ENCODE measurements around the gene MRAP2. TPM values are rescaled to one million over a fixed set of nuclear protein-coding genes. Genes with fewer than 3 reads are reported as not detected.

Gene MRAP2
- total and polyA plus RNA-seq, 7 experiments from 2014 or later: not detected

- Mint-ChIP-seq H3K27ac (no peak overlapping the region), H3K27me3 (peaks cover 0 to 30% (median 22%) of the 10 kb centered on the region in 5 donors), H3K4me3 (no peak overlapping the region), H3K4me1 (no peaks in the 10 kb centered on the region), H3K9me3 (peaks cover 0 to 5% (median 0%) of the 10 kb centered on the region in 11 donors), H3K36me3 (no peaks in the 10 kb centered on the region)
- H3K36me3 ChIP-seq (ENCODE audit: control insufficient read depth in 2 of 3, insufficient read depth in 3 of 3, low read length in 3 of 3): no peaks in the 10 kb centered on the region
- H3K9me3 ChIP-seq (ENCODE audit: control insufficient read depth in 2 of 3, low read length in 3 of 3): no peaks in the 10 kb centered on the region
- H3K27ac ChIP-seq (ENCODE audit: low read depth, low read length): no peak overlapping the region
- DNase-seq: no peak
- ChIA-PET POLR2A (no interaction called here), CTCF (no interaction called here)
- ATAC-seq: no peak
- intact Hi-C loops (cut with micrococcal nuclease): no loop called here
- no peak overlapping the region for H3K4me3 ChIP-seq (ENCODE audit: low read length)
- H3K4me1 ChIP-seq (ENCODE audit: control insufficient read depth in 2 of 2, insufficient read depth in 2 of 2, low read length in 2 of 2): no peaks in the 10 kb centered on the region
- no peaks in the 10 kb centered on the region for H3K27me3 ChIP-seq (ENCODE audit: control insufficient read depth in 2 of 2, insufficient read depth in 2 of 2, low read length in 2 of 2)
Measured at GRCh38 chr6:84043555-84043954, 10.0 kb downstream of the MRAP2 start.

GRCh38 chr6:84046755-84047154 lies 13.2 kb downstream of the MRAP2 start:
- Mint-ChIP-seq H3K36me3 (no peaks in the 10 kb centered on the region), H3K9me3 (peaks cover 0 to 8% (median 0%) of the 10 kb centered on the region in 11 donors), H3K4me3 (no peak overlapping the region), H3K27ac (no peak overlapping the region), H3K27me3 (peaks cover 0 to 23% (median 10%) of the 10 kb centered on the region in 5 donors), H3K4me1 (no peaks in the 10 kb centered on the region)
- POLR2A ChIA-PET: no interaction called here
- Histone ChIP-seq H3K36me3 (ENCODE audit: control insufficient read depth in 2 of 3, insufficient read depth in 3 of 3, low read length in 3 of 3) (no peaks in the 10 kb centered on the region), H3K27ac (ENCODE audit: low read depth, low read length) (no peak overlapping the region), H3K4me1 (ENCODE audit: control insufficient read depth in 2 of 2, insufficient read depth in 2 of 2, low read length in 2 of 2) (no peaks in the 10 kb centered on the region), H3K9me3 (ENCODE audit: control insufficient read depth in 2 of 3, low read length in 3 of 3) (no peaks in the 10 kb centered on the region), H3K27me3 (ENCODE audit: control insufficient read depth in 2 of 2, insufficient read depth in 2 of 2, low read length in 2 of 2) (no peaks in the 10 kb centered on the region), H3K4me3 (ENCODE audit: low read length) (no peak overlapping the region)
- intact Hi-C loops (cut with micrococcal nuclease): no loop called here
- ATAC-seq (no peak), DNase-seq (no peak)
- CTCF ChIA-PET: interaction anchor here (0.7 kb wide), 1 partner anchor 190 kb away, joined by 3 read pairs; no protein-coding TSS in a partner anchor

- no peaks in the 10 kb centered on the region for H3K36me3 Mint-ChIP-seq
- POLR2A ChIA-PET: no interaction called here
- H3K27ac Mint-ChIP-seq: no peak overlapping the region
- DNase-seq (no peak), ATAC-seq (no peak)
- intact Hi-C loops (cut with micrococcal nuclease): no loop called here
- H3K4me3 Mint-ChIP-seq: no peak overlapping the region
- Histone ChIP-seq H3K36me3 (ENCODE audit: control insufficient read depth in 2 of 3, insufficient read depth in 3 of 3, low read length in 3 of 3) (no peaks in the 10 kb centered on the region), H3K4me1 (ENCODE audit: control insufficient read depth in 2 of 2, insufficient read depth in 2 of 2, low read length in 2 of 2) (no peaks in the 10 kb centered on the region), H3K4me3 (ENCODE audit: low read length) (no peak overlapping the region), H3K27me3 (ENCODE audit: control insufficient read depth in 2 of 2, insufficient read depth in 2 of 2, low read length in 2 of 2) (no peaks in the 10 kb centered on the region), H3K27ac (ENCODE audit: low read depth, low read length) (no peak overlapping the region), H3K9me3 (ENCODE audit: control insufficient read depth in 2 of 3, low read length in 3 of 3) (no peaks in the 10 kb centered on the region)
- H3K4me1 Mint-ChIP-seq: no peaks in the 10 kb centered on the region
- CTCF ChIA-PET: no interaction called here
- peaks cover 0 to 8% (median 0%) of the 10 kb centered on the region in 11 donors for H3K9me3 Mint-ChIP-seq
- H3K27me3 Mint-ChIP-seq: peaks cover 0 to 26% (median 9%) of the 10 kb centered on the region in 5 donors
Measured at GRCh38 chr6:84048588-84048987, 15.0 kb downstream of the MRAP2 start.

GRCh38 chr6:84050408-84050807 lies 16.8 kb downstream of the MRAP2 start:
- Histone ChIP-seq H3K4me3 (ENCODE audit: low read length) (no peak overlapping the region), H3K27ac (ENCODE audit: low read depth, low read length) (no peak overlapping the region), H3K9me3 (ENCODE audit: control insufficient read depth in 2 of 3, low read length in 3 of 3) (no peaks in the 10 kb centered on the region), H3K36me3 (ENCODE audit: control insufficient read depth in 2 of 3, insufficient read depth in 3 of 3, low read length in 3 of 3) (no peaks in the 10 kb centered on the region), H3K27me3 (ENCODE audit: control insufficient read depth in 2 of 2, insufficient read depth in 2 of 2, low read length in 2 of 2) (no peaks in the 10 kb centered on the region), H3K4me1 (ENCODE audit: control insufficient read depth in 2 of 2, insufficient read depth in 2 of 2, low read length in 2 of 2) (no peaks in the 10 kb centered on the region)
- no peak overlapping the region for H3K27ac Mint-ChIP-seq
- no peak for ATAC-seq
- intact Hi-C loops (cut with micrococcal nuclease): no loop called here
- H3K4me3 Mint-ChIP-seq: no peak overlapping the region
- peaks cover 0 to 8% (median 0%) of the 10 kb centered on the region in 11 donors for H3K9me3 Mint-ChIP-seq
- POLR2A ChIA-PET: no interaction called here
- no peaks in the 10 kb centered on the region for H3K36me3 Mint-ChIP-seq
- CTCF ChIA-PET: no interaction called here
- peaks cover 0 to 19% (median 3%) of the 10 kb centered on the region in 5 donors for H3K27me3 Mint-ChIP-seq
- H3K4me1 Mint-ChIP-seq: no peaks in the 10 kb centered on the region
- no peak for DNase-seq

- Mint-ChIP-seq H3K9me3 (peaks cover 0 to 8% (median 0%) of the 10 kb centered on the region in 11 donors), H3K27me3 (peaks cover 0 to 15% (median 5%) of the 10 kb centered on the region in 5 donors), H3K4me1 (no peaks in the 10 kb centered on the region), H3K27ac (no peak overlapping the region), H3K4me3 (no peak overlapping the region), H3K36me3 (no peaks in the 10 kb centered on the region)
- no peak overlapping the region for H3K27ac ChIP-seq (ENCODE audit: low read depth, low read length)
- no peaks in the 10 kb centered on the region for H3K4me1 ChIP-seq (ENCODE audit: control insufficient read depth in 2 of 2, insufficient read depth in 2 of 2, low read length in 2 of 2)
- no peaks in the 10 kb centered on the region for H3K27me3 ChIP-seq (ENCODE audit: control insufficient read depth in 2 of 2, insufficient read depth in 2 of 2, low read length in 2 of 2)
- intact Hi-C loops (cut with micrococcal nuclease): no loop called here
- H3K36me3 ChIP-seq (ENCODE audit: control insufficient read depth in 2 of 3, insufficient read depth in 3 of 3, low read length in 3 of 3): no peaks in the 10 kb centered on the region
- ChIA-PET CTCF (no interaction called here), POLR2A (no interaction called here)
- no peaks in the 10 kb centered on the region for H3K9me3 ChIP-seq (ENCODE audit: control insufficient read depth in 2 of 3, low read length in 3 of 3)
- ATAC-seq (no peak), DNase-seq (no peak)
- no peak overlapping the region for H3K4me3 ChIP-seq (ENCODE audit: low read length)
Measured at GRCh38 chr6:84052204-84052882, 18.8 kb downstream of the MRAP2 start.

- Mint-ChIP-seq H3K4me3 (no peak overlapping the region), H3K4me1 (no peaks in the 10 kb centered on the region), H3K27ac (no peak overlapping the region), H3K9me3 (peaks cover 0 to 6% (median 0%) of the 10 kb centered on the region in 11 donors), H3K27me3 (peaks cover 0 to 15% (median 5%) of the 10 kb centered on the region in 5 donors), H3K36me3 (no peaks in the 10 kb centered on the region)
- ChIA-PET CTCF (no interaction called here), POLR2A (no interaction called here)
- Histone ChIP-seq H3K4me3 (ENCODE audit: low read length) (no peak overlapping the region), H3K36me3 (ENCODE audit: control insufficient read depth in 2 of 3, insufficient read depth in 3 of 3, low read length in 3 of 3) (no peaks in the 10 kb centered on the region), H3K27me3 (ENCODE audit: control insufficient read depth in 2 of 2, insufficient read depth in 2 of 2, low read length in 2 of 2) (no peaks in the 10 kb centered on the region), H3K4me1 (ENCODE audit: control insufficient read depth in 2 of 2, insufficient read depth in 2 of 2, low read length in 2 of 2) (no peaks in the 10 kb centered on the region), H3K9me3 (ENCODE audit: control insufficient read depth in 2 of 3, low read length in 3 of 3) (no peaks in the 10 kb centered on the region), H3K27ac (ENCODE audit: low read depth, low read length) (no peak overlapping the region)
- DNase-seq: no peak
- intact Hi-C loops (cut with micrococcal nuclease): no loop called here
- ATAC-seq: no peak
Measured at GRCh38 chr6:84052883-84053241, 19.3 kb downstream of the MRAP2 start.

DNA sequence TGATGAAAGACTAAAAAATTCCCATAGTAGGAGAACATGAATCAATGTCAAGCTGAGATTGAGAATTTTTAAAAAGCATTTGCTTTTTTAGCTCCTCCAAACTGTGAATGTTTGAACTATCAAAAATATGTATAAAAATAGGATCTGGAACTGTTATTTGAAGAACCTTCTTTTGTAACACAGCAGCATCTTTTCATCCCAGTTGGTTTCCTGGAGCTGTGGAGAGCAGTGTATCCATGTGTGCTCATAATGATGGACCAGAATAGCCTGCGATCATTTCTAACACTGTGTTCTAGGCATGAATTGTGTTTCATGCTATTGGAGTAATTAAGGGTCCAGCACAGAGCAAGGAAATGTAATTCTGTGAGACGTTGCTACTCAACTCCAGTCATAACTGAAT lies 22.1 kb downstream of the MRAP2 start:
- ChIA-PET POLR2A (no interaction called here), CTCF (no interaction called here)
- Histone ChIP-seq H3K9me3 (ENCODE audit: control insufficient read depth in 2 of 3, low read length in 3 of 3) (no peaks in the 10 kb centered on the region), H3K4me1 (ENCODE audit: control insufficient read depth in 2 of 2, insufficient read depth in 2 of 2, low read length in 2 of 2) (no peaks in the 10 kb centered on the region), H3K27me3 (ENCODE audit: control insufficient read depth in 2 of 2, insufficient read depth in 2 of 2, low read length in 2 of 2) (no peaks in the 10 kb centered on the region), H3K27ac (ENCODE audit: low read depth, low read length) (no peak overlapping the region), H3K36me3 (ENCODE audit: control insufficient read depth in 2 of 3, insufficient read depth in 3 of 3, low read length in 3 of 3) (no peaks in the 10 kb centered on the region), H3K4me3 (ENCODE audit: low read length) (no peak overlapping the region)
- ATAC-seq (no peak), DNase-seq (no peak)
- no peaks in the 10 kb centered on the region for H3K36me3 Mint-ChIP-seq
- no peak overlapping the region for H3K27ac Mint-ChIP-seq
- H3K9me3 Mint-ChIP-seq: peaks cover 0 to 1% (median 0%) of the 10 kb centered on the region in 11 donors
- intact Hi-C loops (cut with micrococcal nuclease): no loop called here
- no peak overlapping the region for H3K4me3 Mint-ChIP-seq
- H3K27me3 Mint-ChIP-seq: peaks cover 0 to 15% (median 5%) of the 10 kb centered on the region in 5 donors
- no peaks in the 10 kb centered on the region for H3K4me1 Mint-ChIP-seq
